Adrenal gland (tissue), 12 donors: ENCODE measurements around the gene TMEM31. TPM values are rescaled to one million over a fixed set of nuclear protein-coding genes. Genes with fewer than 3 reads are reported as not detected.
"Not testable (repeated sequence)": the region's sequence is repeated elsewhere in the genome, so short reads cannot be mapped to it uniquely, and the experiment has no call there.

ENCODE experiments used
- DNase-seq, 7 donors: peaks; one replicate each; pipeline ENCODE4 v3.0.0-alpha.2; 2019 to 2020
- H3K27ac ChIP-seq, 5 donors: fragments of 200-600 bp; sonication (generic) in 4 of 5; 1 replicate in 3 of 5; 2 replicates in 2 of 5; pipeline versions ENCODE4 v1.5.1 to v1.8.0; 2016 to 2020; ENCODE audit warnings: mild to moderate bottlenecking in 1 of 5
- H3K27me3 ChIP-seq: fragments of 200-600 bp; 2 replicates; pipeline ENCODE4 v1.8.0; 2021
- H3K36me3 ChIP-seq, 2 donors: fragments of 200-600 bp; replicated peaks in 1 of 2; 1 replicate in 1 of 2; 2 replicates in 1 of 2; pipeline versions ENCODE4 v1.5.1 to v1.8.0; 2018 to 2022
- H3K4me1 ChIP-seq, 2 donors: fragments of 200-600 bp; replicated peaks in 1 of 2; 1 replicate in 1 of 2; 2 replicates in 1 of 2; pipeline versions ENCODE4 v1.5.1 to v1.8.0; 2018 to 2021
- H3K4me3 ChIP-seq, 4 donors: fragments of 200-600 bp; sonication (generic) in 3 of 4; one replicate each; pipeline ENCODE4 v1.5.1; 2016 to 2018
- H3K9me3 ChIP-seq, 3 donors: fragments of 200-600 bp; sonication (generic) in 1 of 3; replicated peaks in 1 of 3; 1 replicate in 2 of 3; 2 replicates in 1 of 3; pipeline versions ENCODE4 v1.5.1 to v1.8.0; 2016 to 2021
- CTCF ChIP-seq, 6 experiments: fragments of 450-650 bp in 4 of 6; fragments of 200-600 bp in 2 of 6; sonication (generic) in 1 of 6; IDR thresholded peaks; 1 replicate in 5 of 6; 2 replicates in 1 of 6; pipeline versions ENCODE4 v1.5.1 to v1.8.0; 2016 to 2021; ENCODE audit warnings: antibody characterized with exemption in 6 of 6, mild to moderate bottlenecking in 2 of 6, moderate library complexity in 1 of 6
- POLR2A ChIP-seq, 2 donors: fragments of 450-650 bp; IDR thresholded peaks; one replicate each; pipeline ENCODE4 v1.6.1; 2017; ENCODE audit warnings: antibody characterized with exemption in 2 of 2, mild to moderate bottlenecking in 2 of 2, moderate library complexity in 1 of 2
- WGBS, 4 donors: extraction: QIAGEN DNeasy Blood & Tissue Kit in 2 of 4; methylation state at CpG; one replicate each; pipeline versions ENCODE4 v1.1.5 to v1.1.7; 2013 to 2017; 5-methylcytosine and 5-hydroxymethylcytosine counted together
- intact Hi-C, 2 donors: fragments of 100-400 bp; cut with DNase I; formaldehyde crosslinking; loops; one replicate each; pipeline versions ENCODE4 v1.14.1 to v1.15.0; 2022 to 2023
- polyA plus RNA-seq, 3 donors: library from polyadenylated mRNA; stranded (reverse); fragments of 200-250 nt in 2 of 3; fragments of 350-450 nt in 1 of 3; fragmentation: Illumina TruSeq in 1 of 3; extraction: RNeasy Lipid Tissue Mini Kit (QIAGEN cat#74804) in 1 of 3; gene quantifications; one replicate each; pipeline ENCODE4 v1.2.3, GENCODE V29; 2013 to 2014
- total RNA-seq, 9 donors: library from RNA; depleted of rRNA in 4 of 9; stranded (reverse); fragments of >200 nt in 4 of 9; fragments of 120-200 nt in 1 of 9; fragmentation: NEBNext Ultra II Directional in 1 of 9; extraction: Animal tissue kit (Norgen Biotek cat#: 25700) in 1 of 9; gene quantifications; one replicate each; pipeline versions ENCODE4 v1.1.0 to v1.2.4, GENCODE V29; 2013 to 2023
- donor health status: healthy with polysubstance abuse.
- donor health status: Bipolar disorder and iron deficiency.
- donor health status: DM: yes; HTN: yes; CAD: no.
- donor health status: DM: no; HTN: no; CAD: no.
- donor health status: DM: no; HTN: no; CAD: no.
- donor health status: DM: yes; HTN: yes; CAD: no.

TMEM31 gene
- total and polyA plus RNA-seq, 12 donors, result 0.34 to 0.67 (median 0.47) TPM; not detected in 6

DNA sequence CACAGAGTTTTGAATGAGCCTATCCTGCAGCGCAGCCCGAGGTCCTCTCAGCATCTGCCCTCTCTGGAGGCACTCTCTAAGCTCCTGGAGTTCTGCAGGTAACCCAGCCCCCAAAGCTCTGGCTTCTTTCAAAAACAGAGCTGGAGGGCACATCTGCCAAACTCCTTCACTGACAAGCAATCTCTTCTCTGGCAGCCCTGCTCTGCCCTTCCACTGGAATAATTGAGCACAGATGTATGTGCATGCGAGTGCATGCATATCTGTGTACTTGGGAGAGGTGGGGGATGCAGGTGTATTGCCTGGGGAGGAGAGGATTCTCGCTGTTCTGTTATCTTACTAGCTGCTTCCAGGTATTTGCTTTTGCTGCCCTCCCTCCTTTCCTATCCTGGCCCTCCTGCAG lies 43.7 kb downstream of the TMEM31 start:
- TF ChIP-seq POLR2A (IDR thresholded peaks at IDR 0.05), result no peak
- no peak for TF ChIP-seq CTCF (IDR thresholded peaks at IDR 0.05)
- no peak for DNase-seq
- Histone ChIP-seq H3K9me3 (no peaks in the 10 kb centered on the region), H3K4me3 (no peak overlapping the region), H3K27me3 (peaks cover 8% of the 10 kb centered on the region), H3K4me1 (no peaks in the 10 kb centered on the region), H3K36me3 (no peaks in the 10 kb centered on the region), H3K27ac (no peak overlapping the region)
- intact Hi-C loops, result no loop called here
- 60 to 84% (median 74%) methylated on average over 4 of the region's 4 CpGs; no CpG with 5 or more reads in 1 of the 4 donors for WGBS, 4 donors

DNA sequence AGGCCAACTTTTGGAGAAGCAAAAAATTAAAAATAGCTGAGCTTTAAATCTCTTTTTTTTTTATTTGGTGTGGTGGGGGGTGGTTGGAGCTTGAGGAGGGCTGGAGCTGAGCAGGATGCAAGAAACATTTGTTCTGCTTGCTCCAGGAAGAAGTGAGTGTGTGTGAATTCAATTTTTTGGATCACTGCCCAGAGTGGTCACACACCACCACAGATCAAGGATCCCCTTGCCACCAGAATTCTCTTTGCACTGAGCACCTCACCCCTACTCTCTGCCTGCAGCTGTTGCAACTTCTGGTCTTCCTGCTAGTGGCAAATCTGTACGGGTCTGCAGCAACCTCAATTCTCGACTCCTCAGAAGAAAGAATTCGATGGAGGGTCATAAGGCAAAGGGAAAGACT lies 46.0 kb downstream of the TMEM31 start:
- TF ChIP-seq POLR2A (IDR thresholded peaks at IDR 0.05) (no peak), CTCF (IDR thresholded peaks at IDR 0.05) (no peak)
- Histone ChIP-seq H3K36me3 (no peaks in the 10 kb centered on the region), H3K27me3 (peaks cover 6% of the 10 kb centered on the region), H3K9me3 (no peaks in the 10 kb centered on the region), H3K4me1 (no peaks in the 10 kb centered on the region), H3K4me3 (no peak overlapping the region), H3K27ac (no peak overlapping the region)
- 63 to 88% (median 79%) methylated on average over 2 to 3 of the region's 3 CpGs for WGBS, 4 donors
- intact Hi-C loops, result no loop called here
- DNase-seq, result no peak

DNA sequence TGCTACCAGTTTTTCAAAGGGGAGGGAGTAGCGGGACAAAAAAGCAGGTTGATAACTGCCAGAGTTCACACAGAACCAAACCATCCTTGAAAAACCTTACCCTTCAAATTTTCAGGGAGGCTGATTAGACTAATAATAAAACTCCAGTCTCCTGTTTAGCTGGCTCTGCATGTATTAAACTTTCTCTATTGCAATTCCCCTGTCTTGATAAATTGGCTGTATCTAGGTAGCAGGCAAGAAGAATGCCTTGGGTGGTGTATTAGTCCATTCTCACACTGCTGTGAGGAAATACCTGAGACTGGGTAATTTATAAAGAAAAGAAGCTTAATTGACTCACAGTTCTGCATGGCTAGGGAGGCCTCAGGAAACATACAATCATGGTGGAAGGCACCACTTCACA lies 47.8 kb downstream of the TMEM31 start:
- Histone ChIP-seq H3K27ac (no peak overlapping the region), H3K9me3 (no peaks in the 10 kb centered on the region), H3K36me3 (no peaks in the 10 kb centered on the region), H3K4me1 (no peaks in the 10 kb centered on the region), H3K4me3 (no peak overlapping the region), H3K27me3 (peaks cover 4% of the 10 kb centered on the region)
- 94 to 100% (median 100%) methylated on average over 1 of the region's 1 CpG for WGBS, 4 donors
- intact Hi-C loops, result no loop called here
- no peak for TF ChIP-seq CTCF (IDR thresholded peaks at IDR 0.05)
- no peak for TF ChIP-seq POLR2A (IDR thresholded peaks at IDR 0.05)
- DNase-seq, result no peak

- H3K9me3 ChIP-seq, DNase-seq, H3K27me3 ChIP-seq, H3K4me1 ChIP-seq, H3K27ac ChIP-seq, H3K36me3 ChIP-seq, intact Hi-C loops, H3K4me3 ChIP-seq: not testable (repeated sequence)
- 77 to 90% (median 85%) methylated on average over 5 of the region's 5 CpGs for WGBS, 4 donors
Measured at GRCh38 chrX:103763541-103763940, 52.8 kb downstream of the TMEM31 start.

Other genes starting within 250 kb of the TMEM31 start
- 1 to 10 TPM in 6 of 9 donors, under 1 TPM in 3; 0.65 to 3.4 (median 1.3) TPM for gene RAB40A, start 191.4 kb upstream of the TMEM31 start, total RNA-seq
- 1 to 10 TPM; 1.1 to 1.5 (median 1.1) TPM for gene RAB40A, start 191.4 kb upstream of the TMEM31 start, polyA plus RNA-seq
- gene TCEAL4, start 125.4 kb upstream of the TMEM31 start, total RNA-seq, result 100 to 1,000 TPM in 8 of 9 donors, 10 to 100 TPM in 1; 64.9 to 158 (median 135) TPM
- 100 to 1,000 TPM; 260 to 620 (median 476) TPM for gene TCEAL4, start 125.4 kb upstream of the TMEM31 start, polyA plus RNA-seq
- 10 to 100 TPM; 14.5 to 66.7 (median 41.0) TPM for gene TCEAL3, start 102.9 kb upstream of the TMEM31 start, total RNA-seq
- gene TCEAL3, start 102.9 kb upstream of the TMEM31 start, polyA plus RNA-seq, result 100 to 1,000 TPM in 1 of 3 donors, 10 to 100 TPM in 2; 56.1 to 118 (median 87.1) TPM
- 100 to 1,000 TPM in 2 of 9 donors, 10 to 100 TPM in 7; 45.5 to 240 (median 74.6) TPM for gene TCEAL1, start 81.9 kb upstream of the TMEM31 start, total RNA-seq
- 10 to 100 TPM; 40.2 to 81.4 (median 64.6) TPM for gene TCEAL1, start 81.9 kb upstream of the TMEM31 start, polyA plus RNA-seq
- 100 to 1,000 TPM; 225 to 625 (median 375) TPM for gene MORF4L2, start 24.2 kb upstream of the TMEM31 start, total RNA-seq
- gene MORF4L2, start 24.2 kb upstream of the TMEM31 start, polyA plus RNA-seq, result 100 to 1,000 TPM; 235 to 767 (median 243) TPM
- gene PLP1, start 65.9 kb downstream of the TMEM31 start, total RNA-seq, result 10 to 100 TPM in 1 of 9 donors, 1 to 10 TPM in 7, under 1 TPM in 1; 0.17 to 10.6 (median 5.8) TPM
- gene PLP1, start 65.9 kb downstream of the TMEM31 start, polyA plus RNA-seq, result 1 to 10 TPM; 4.4 to 8.6 (median 6.3) TPM
- 1 to 10 TPM in 8 of 9 donors, under 1 TPM in 1; 0.09 to 6.3 (median 2.1) TPM for gene RAB9B, start 121.3 kb downstream of the TMEM31 start, total RNA-seq
- gene RAB9B, start 121.3 kb downstream of the TMEM31 start, polyA plus RNA-seq, result 1 to 10 TPM in 2 of 3 donors, under 1 TPM in 1; 0.64 to 4.4 (median 1.1) TPM